ENCODE measurements around the gene BTBD16. TPM values are rescaled to one million over a fixed set of nuclear protein-coding genes. Genes with fewer than 3 reads are reported as not detected.

BTBD16 gene
- total and polyA plus RNA-seq, 3 experiments from 2014 or later, result not detected

- Mint-ChIP-seq H3K27ac (no peak overlapping the region), H3K36me3 (peaks cover 0 to 7% (median under 1%) of the 10 kb centered on the region in 3 donors), H3K27me3 (peaks cover 21 to 35% of the 10 kb centered on the region in 2 donors), H3K9me3 (peaks cover 13 to 22% (median 17%) of the 10 kb centered on the region in 5 donors), H3K4me1 (no peaks in the 10 kb centered on the region), H3K4me3 (no peak overlapping the region)
- no peaks in the 10 kb centered on the region for H3K4me1 ChIP-seq (ENCODE audit: insufficient read depth, low read length)
- no peak overlapping the region for H3K4me3 ChIP-seq (ENCODE audit: low read length)
- H3K27ac ChIP-seq (ENCODE audit: low read depth, low read length), result no peak overlapping the region
- DNase-seq, result no peak
- no peaks in the 10 kb centered on the region for H3K27me3 ChIP-seq (ENCODE audit: insufficient read depth, low read length, poor library complexity, severe bottlenecking)
- H3K9me3 ChIP-seq (ENCODE audit: low read length), result no peaks in the 10 kb centered on the region
- ChIA-PET POLR2A (no interaction called here), CTCF (interaction anchor here (1.7 kb wide), 1 partner anchor 9 kb away, joined by 7 read pairs; no protein-coding TSS in a partner anchor)
- no peaks in the 10 kb centered on the region for H3K36me3 ChIP-seq (ENCODE audit: insufficient read depth, low read length)
Measured at GRCh38 chr10:122259075-122259466, 12.0 kb upstream of the BTBD16 start.

DNA sequence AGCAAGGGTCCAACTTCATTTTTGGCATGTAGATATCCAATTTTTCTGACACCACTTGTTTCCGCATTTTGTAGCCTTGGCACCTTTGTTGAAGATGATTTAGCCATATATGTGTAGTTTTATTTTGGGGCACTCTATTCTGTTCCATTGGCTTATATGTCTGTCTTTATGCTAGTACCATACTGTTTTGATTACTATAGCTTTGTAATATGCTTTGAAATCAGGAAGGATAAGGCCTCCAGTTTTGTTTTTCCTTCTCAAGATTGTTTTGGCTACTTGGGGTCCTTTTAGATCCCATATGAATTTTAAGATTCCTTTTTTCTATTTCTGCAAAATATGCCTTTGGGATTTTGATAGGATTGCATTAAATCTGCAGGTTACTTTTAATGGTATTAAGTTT is 9.5 kb upstream of the BTBD16 start:
- Histone ChIP-seq H3K4me3 (ENCODE audit: low read length) (no peak overlapping the region), H3K4me1 (ENCODE audit: insufficient read depth, low read length) (no peaks in the 10 kb centered on the region), H3K9me3 (ENCODE audit: low read length) (no peaks in the 10 kb centered on the region), H3K36me3 (ENCODE audit: insufficient read depth, low read length) (no peaks in the 10 kb centered on the region), H3K27ac (ENCODE audit: low read depth, low read length) (no peak overlapping the region), H3K27me3 (ENCODE audit: insufficient read depth, low read length, poor library complexity, severe bottlenecking) (no peaks in the 10 kb centered on the region)
- Mint-ChIP-seq H3K27ac (no peak overlapping the region), H3K4me3 (no peak overlapping the region), H3K27me3 (peaks cover 20 to 55% of the 10 kb centered on the region in 2 donors), H3K36me3 (peaks cover 0 to 7% (median 3%) of the 10 kb centered on the region in 3 donors), H3K4me1 (no peaks in the 10 kb centered on the region), H3K9me3 (peaks cover 13 to 23% (median 17%) of the 10 kb centered on the region in 5 donors)
- DNase-seq, result no peak
- ChIA-PET POLR2A (no interaction called here), CTCF (no interaction called here)

DNA sequence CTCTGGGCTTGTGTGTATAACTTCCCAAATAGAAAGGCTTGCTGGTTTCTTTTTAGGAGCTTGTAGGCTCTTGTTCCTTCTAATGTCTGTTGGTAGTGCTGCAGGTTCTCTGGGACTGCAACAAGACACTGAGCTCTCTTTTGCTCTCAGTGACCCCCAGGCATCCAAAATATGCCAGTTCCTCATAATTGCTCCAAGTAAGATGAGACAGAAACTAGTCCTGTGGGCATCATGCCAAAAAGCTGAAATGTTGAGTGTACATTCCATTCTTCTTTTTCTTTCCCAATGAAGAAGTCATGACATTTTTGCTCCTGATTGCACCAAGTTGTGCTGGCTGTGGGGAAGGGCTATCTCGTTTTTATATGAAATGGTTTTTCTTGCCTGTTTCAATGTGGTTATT is 7.1 kb upstream of the BTBD16 start:
- Histone ChIP-seq H3K36me3 (ENCODE audit: insufficient read depth, low read length) (no peaks in the 10 kb centered on the region), H3K27ac (ENCODE audit: low read depth, low read length) (no peak overlapping the region), H3K27me3 (ENCODE audit: insufficient read depth, low read length, poor library complexity, severe bottlenecking) (no peaks in the 10 kb centered on the region), H3K4me1 (ENCODE audit: insufficient read depth, low read length) (no peaks in the 10 kb centered on the region), H3K9me3 (ENCODE audit: low read length) (no peaks in the 10 kb centered on the region), H3K4me3 (ENCODE audit: low read length) (no peak overlapping the region)
- H3K36me3 Mint-ChIP-seq, result peaks cover 0 to 7% (median 3%) of the 10 kb centered on the region in 3 donors
- peaks cover 0 to 1% (median 0%) of the 10 kb centered on the region in 3 donors for H3K4me1 Mint-ChIP-seq
- POLR2A ChIA-PET, result no interaction called here
- CTCF ChIA-PET, result no interaction called here
- peaks cover 17 to 57% of the 10 kb centered on the region in 2 donors for H3K27me3 Mint-ChIP-seq
- no peak overlapping the region for H3K4me3 Mint-ChIP-seq
- no peak overlapping the region for H3K27ac Mint-ChIP-seq
- no peak for DNase-seq
- H3K9me3 Mint-ChIP-seq, result peaks cover 13 to 23% (median 17%) of the 10 kb centered on the region in 5 donors

GRCh38 chr10:122264436-122264835 is 6.7 kb upstream of the BTBD16 start:
- DNase-seq, result no peak
- ChIA-PET POLR2A (no interaction called here), CTCF (no interaction called here)
- Histone ChIP-seq H3K9me3 (ENCODE audit: low read length) (no peaks in the 10 kb centered on the region), H3K27me3 (ENCODE audit: insufficient read depth, low read length, poor library complexity, severe bottlenecking) (no peaks in the 10 kb centered on the region), H3K27ac (ENCODE audit: low read depth, low read length) (no peak overlapping the region), H3K4me1 (ENCODE audit: insufficient read depth, low read length) (no peaks in the 10 kb centered on the region), H3K4me3 (ENCODE audit: low read length) (no peak overlapping the region), H3K36me3 (ENCODE audit: insufficient read depth, low read length) (no peaks in the 10 kb centered on the region)
- H3K4me1 Mint-ChIP-seq, result peaks cover 0 to 1% (median 0%) of the 10 kb centered on the region in 3 donors
- peaks cover 13 to 23% (median 17%) of the 10 kb centered on the region in 5 donors for H3K9me3 Mint-ChIP-seq
- peaks cover 0 to 7% (median 3%) of the 10 kb centered on the region in 3 donors for H3K36me3 Mint-ChIP-seq
- H3K4me3 Mint-ChIP-seq, result no peak overlapping the region
- peaks cover 17 to 58% of the 10 kb centered on the region in 2 donors for H3K27me3 Mint-ChIP-seq
- no peak overlapping the region for H3K27ac Mint-ChIP-seq

DNA sequence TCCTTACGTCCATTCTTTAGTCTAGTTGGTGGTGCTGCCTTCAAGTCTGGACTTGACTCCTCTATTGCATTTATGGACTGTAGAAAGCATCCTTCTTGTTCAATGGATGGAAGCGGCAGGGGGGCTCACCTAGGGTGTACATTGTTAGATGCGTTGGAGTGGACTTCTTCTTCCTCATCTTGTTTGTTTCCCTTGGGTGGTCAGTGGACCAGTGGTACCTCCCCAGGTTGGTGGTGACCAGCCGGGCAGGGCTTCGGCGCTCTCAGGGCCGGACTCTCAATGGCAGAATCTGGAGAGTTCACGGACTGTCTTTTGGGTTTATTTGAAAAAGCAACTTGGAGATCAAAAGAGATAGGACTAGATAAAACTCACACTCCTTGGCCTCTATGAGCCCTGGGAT is 6.2 kb upstream of the BTBD16 start:
- CTCF ChIA-PET, result no interaction called here
- Mint-ChIP-seq H3K4me1 (peaks cover 0 to 1% (median 0%) of the 10 kb centered on the region in 3 donors), H3K9me3 (peaks cover 13 to 23% (median 17%) of the 10 kb centered on the region in 5 donors), H3K27me3 (peaks cover 17 to 60% of the 10 kb centered on the region in 2 donors), H3K4me3 (no peak overlapping the region), H3K27ac (no peak overlapping the region), H3K36me3 (peaks cover 0 to 7% (median 3%) of the 10 kb centered on the region in 3 donors)
- DNase-seq, result no peak
- H3K27me3 ChIP-seq (ENCODE audit: insufficient read depth, low read length, poor library complexity, severe bottlenecking), result no peaks in the 10 kb centered on the region
- no peak overlapping the region for H3K4me3 ChIP-seq (ENCODE audit: low read length)
- H3K4me1 ChIP-seq (ENCODE audit: insufficient read depth, low read length), result no peaks in the 10 kb centered on the region
- no peak overlapping the region for H3K27ac ChIP-seq (ENCODE audit: low read depth, low read length)
- POLR2A ChIA-PET, result no interaction called here
- H3K36me3 ChIP-seq (ENCODE audit: insufficient read depth, low read length), result no peaks in the 10 kb centered on the region
- H3K9me3 ChIP-seq (ENCODE audit: low read length), result no peaks in the 10 kb centered on the region

DNA sequence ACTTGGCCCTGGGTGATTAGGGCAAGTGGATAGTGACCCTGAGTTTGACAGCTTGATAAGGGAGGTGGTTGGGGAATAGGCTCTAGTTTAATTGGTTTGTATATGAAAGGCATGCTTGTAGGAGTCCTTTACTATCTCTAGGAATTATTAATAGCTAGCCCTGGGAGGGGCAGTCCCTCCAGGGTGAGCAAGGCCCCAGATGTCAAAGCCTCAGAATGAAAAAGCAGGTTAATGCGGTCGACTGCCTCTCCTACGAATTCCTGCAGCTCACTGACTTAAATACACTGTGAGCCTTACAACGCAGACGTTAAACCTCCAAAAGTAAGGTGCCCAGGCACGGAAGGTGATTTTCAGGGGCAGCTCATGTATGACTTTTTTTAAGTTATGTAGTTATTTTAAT is 5.2 kb upstream of the BTBD16 start:
- Histone ChIP-seq H3K4me3 (ENCODE audit: low read length) (no peak overlapping the region), H3K27ac (ENCODE audit: low read depth, low read length) (no peak overlapping the region), H3K9me3 (ENCODE audit: low read length) (no peaks in the 10 kb centered on the region), H3K4me1 (ENCODE audit: insufficient read depth, low read length) (no peaks in the 10 kb centered on the region), H3K27me3 (ENCODE audit: insufficient read depth, low read length, poor library complexity, severe bottlenecking) (no peaks in the 10 kb centered on the region), H3K36me3 (ENCODE audit: insufficient read depth, low read length) (no peaks in the 10 kb centered on the region)
- Mint-ChIP-seq H3K36me3 (peaks cover 0 to 7% (median 3%) of the 10 kb centered on the region in 3 donors), H3K9me3 (peaks cover 13 to 23% (median 14%) of the 10 kb centered on the region in 5 donors), H3K27me3 (peaks cover 14 to 52% of the 10 kb centered on the region in 2 donors), H3K4me3 (no peak overlapping the region), H3K4me1 (peaks cover 0 to 1% (median 0%) of the 10 kb centered on the region in 3 donors), H3K27ac (no peak overlapping the region)
- no peak for DNase-seq
- ChIA-PET CTCF (no interaction called here), POLR2A (no interaction called here)

- H3K36me3 ChIP-seq (ENCODE audit: insufficient read depth, low read length), result no peaks in the 10 kb centered on the region
- no peaks in the 10 kb centered on the region for H3K4me1 ChIP-seq (ENCODE audit: insufficient read depth, low read length)
- Mint-ChIP-seq H3K4me3 (no peak overlapping the region), H3K36me3 (peaks cover 0 to 7% (median 3%) of the 10 kb centered on the region in 3 donors), H3K9me3 (peaks cover 6 to 11% (median 8%) of the 10 kb centered on the region in 5 donors), H3K4me1 (peaks cover 0 to 1% (median 0%) of the 10 kb centered on the region in 3 donors), H3K27ac (peak overlapping the region in 1 of 8 donors; percentile 5), H3K27me3 (peaks cover 9 to 47% of the 10 kb centered on the region in 2 donors)
- ChIA-PET POLR2A (no interaction called here), CTCF (interaction anchor here (0.9 to 2.8 kb wide), 12 partner anchors 9 to 406 kb away, joined by 3 to 9 read pairs (median 4); no protein-coding TSS in a partner anchor)
- no peaks in the 10 kb centered on the region for H3K27me3 ChIP-seq (ENCODE audit: insufficient read depth, low read length, poor library complexity, severe bottlenecking)
- DNase-seq, result peak in 4 of 5 donors; percentile 9 to 52 (median 26)
- H3K4me3 ChIP-seq (ENCODE audit: low read length), result no peak overlapping the region
- no peak overlapping the region for H3K27ac ChIP-seq (ENCODE audit: low read depth, low read length)
- H3K9me3 ChIP-seq (ENCODE audit: low read length), result no peaks in the 10 kb centered on the region
Measured at GRCh38 chr10:122267849-122268737, 3.0 kb upstream of the BTBD16 start.

DNA sequence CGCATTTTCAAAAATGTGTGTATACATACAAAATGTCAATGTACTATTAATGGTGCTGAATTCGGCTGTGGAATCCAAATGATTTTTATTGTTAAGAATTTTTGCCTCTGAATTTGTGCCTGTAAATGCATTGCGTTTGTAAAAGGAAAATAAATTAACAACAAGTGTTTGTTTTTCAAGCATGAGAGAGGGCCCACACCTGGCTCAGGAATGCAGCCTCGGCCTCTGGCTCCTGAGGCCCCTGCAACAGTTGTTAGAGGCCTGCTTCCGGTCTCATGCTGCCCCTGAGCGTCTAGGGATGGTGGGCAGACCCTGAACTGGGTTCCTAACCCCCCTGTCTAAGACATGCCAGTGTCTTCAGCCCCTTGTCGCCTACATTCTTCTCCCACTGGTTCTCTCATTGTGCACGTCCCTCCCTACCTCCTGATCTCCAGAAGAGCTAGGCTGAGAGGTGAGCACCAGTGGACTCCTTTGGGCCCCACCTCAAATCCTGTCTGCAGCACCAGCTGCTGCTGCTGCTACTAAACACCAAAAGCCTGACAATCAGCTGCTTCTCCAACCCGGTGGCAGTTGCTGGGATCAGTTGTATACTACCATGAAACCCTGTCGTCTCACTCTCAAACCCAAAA is 1.9 kb upstream of the BTBD16 start:
- no peak overlapping the region for H3K4me3 ChIP-seq (ENCODE audit: low read length)
- ChIA-PET CTCF (interaction anchor here (0.9 to 2.8 kb wide), 6 partner anchors 11 to 222 kb away, joined by 3 to 9 read pairs (median 6); no protein-coding TSS in a partner anchor), POLR2A (no interaction called here)
- H3K27ac ChIP-seq (ENCODE audit: low read depth, low read length), result no peak overlapping the region
- Mint-ChIP-seq H3K4me1 (peaks cover 0 to 1% (median 0%) of the 10 kb centered on the region in 3 donors), H3K27me3 (peaks cover 6 to 38% of the 10 kb centered on the region in 2 donors), H3K4me3 (no peak overlapping the region), H3K9me3 (peaks cover 0 to 2% (median 0%) of the 10 kb centered on the region in 5 donors), H3K36me3 (peaks cover 0 to under 1% (median 0%) of the 10 kb centered on the region in 3 donors), H3K27ac (no peak overlapping the region)
- H3K27me3 ChIP-seq (ENCODE audit: insufficient read depth, low read length, poor library complexity, severe bottlenecking), result no peaks in the 10 kb centered on the region
- H3K4me1 ChIP-seq (ENCODE audit: insufficient read depth, low read length), result no peaks in the 10 kb centered on the region
- H3K36me3 ChIP-seq (ENCODE audit: insufficient read depth, low read length), result no peaks in the 10 kb centered on the region
- no peak for DNase-seq
- H3K9me3 ChIP-seq (ENCODE audit: low read length), result no peaks in the 10 kb centered on the region
